ENCODE results near the gene TTC28. TPM values are rescaled to one million over a fixed set of nuclear protein-coding genes. Genes with fewer than 3 reads are reported as not detected.

TTC28 gene
- total RNA-seq, 1 donor from 2014 or later = 1.3 TPM

DNA sequence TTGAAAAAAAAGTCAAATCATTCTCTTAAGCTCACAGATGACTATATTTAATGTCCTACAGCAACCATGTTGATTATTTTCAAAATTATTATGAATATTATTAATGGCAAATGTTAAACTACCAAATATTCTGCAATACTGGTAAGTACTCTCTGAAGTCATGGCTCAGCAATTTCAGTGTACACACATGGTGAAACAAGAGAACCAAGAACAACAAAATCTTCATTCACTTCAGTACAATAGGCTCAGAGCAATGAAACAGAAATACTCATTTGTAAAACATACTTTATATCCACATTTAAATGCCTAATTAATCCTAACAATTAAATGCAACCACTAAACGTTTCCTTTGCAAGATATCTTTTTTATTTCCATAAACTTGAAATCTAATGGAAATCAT, 347.2 kb downstream of the TTC28 start:
- DNase-seq (ENCODE audit: low read depth) (no peak), FAIRE-seq (no peak)
- Histone ChIP-seq H3K36me3 (ENCODE audit: control insufficient read depth, insufficient read depth, low read length) (no peaks in the 10 kb centered on the region), H3K4me3 (ENCODE audit: low read depth, low read length) (no peak overlapping the region), H3K27me3 (ENCODE audit: control insufficient read depth, insufficient read depth, low read length) (no peaks in the 10 kb centered on the region)
- TF ChIP-seq, protein P1, sequence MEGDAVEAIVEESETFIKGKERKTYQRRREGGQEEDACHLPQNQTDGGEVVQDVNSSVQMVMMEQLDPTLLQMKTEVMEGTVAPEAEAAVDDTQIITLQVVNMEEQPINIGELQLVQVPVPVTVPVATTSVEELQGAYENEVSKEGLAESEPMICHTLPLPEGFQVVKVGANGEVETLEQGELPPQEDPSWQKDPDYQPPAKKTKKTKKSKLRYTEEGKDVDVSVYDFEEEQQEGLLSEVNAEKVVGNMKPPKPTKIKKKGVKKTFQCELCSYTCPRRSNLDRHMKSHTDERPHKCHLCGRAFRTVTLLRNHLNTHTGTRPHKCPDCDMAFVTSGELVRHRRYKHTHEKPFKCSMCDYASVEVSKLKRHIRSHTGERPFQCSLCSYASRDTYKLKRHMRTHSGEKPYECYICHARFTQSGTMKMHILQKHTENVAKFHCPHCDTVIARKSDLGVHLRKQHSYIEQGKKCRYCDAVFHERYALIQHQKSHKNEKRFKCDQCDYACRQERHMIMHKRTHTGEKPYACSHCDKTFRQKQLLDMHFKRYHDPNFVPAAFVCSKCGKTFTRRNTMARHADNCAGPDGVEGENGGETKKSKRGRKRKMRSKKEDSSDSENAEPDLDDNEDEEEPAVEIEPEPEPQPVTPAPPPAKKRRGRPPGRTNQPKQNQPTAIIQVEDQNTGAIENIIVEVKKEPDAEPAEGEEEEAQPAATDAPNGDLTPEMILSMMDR (IDR thresholded peaks at IDR 0.05; ENCODE audit: insufficient read depth, low read length, severe bottlenecking) = no peak

DNA sequence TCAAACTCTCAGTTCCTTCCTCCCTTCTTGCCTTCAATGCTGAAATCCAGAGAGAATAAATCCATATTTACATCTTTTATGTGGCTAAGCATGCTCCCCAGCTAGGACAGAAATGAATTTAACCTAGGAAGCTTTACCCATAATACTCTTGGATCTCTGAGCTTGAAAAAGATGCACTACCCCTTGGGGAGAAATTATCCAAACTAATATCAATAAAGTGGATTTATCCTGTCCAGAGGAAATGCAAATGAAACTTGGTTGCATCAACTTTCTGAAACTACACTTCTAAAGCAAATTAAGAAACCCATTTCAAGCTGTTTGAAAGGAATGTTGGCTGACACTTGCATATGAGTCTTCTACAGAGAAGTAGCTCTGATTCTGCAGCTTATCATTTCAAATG, 347.9 kb downstream of the TTC28 start:
- TF ChIP-seq, protein P1 (IDR thresholded peaks at IDR 0.05; ENCODE audit: insufficient read depth, low read length, severe bottlenecking) = no peak
- DNase-seq (ENCODE audit: low read depth) (no peak), FAIRE-seq (no peak)
- Histone ChIP-seq H3K36me3 (ENCODE audit: control insufficient read depth, insufficient read depth, low read length) (no peaks in the 10 kb centered on the region), H3K4me3 (ENCODE audit: low read depth, low read length) (no peak overlapping the region), H3K27me3 (ENCODE audit: control insufficient read depth, insufficient read depth, low read length) (no peaks in the 10 kb centered on the region)

DNA sequence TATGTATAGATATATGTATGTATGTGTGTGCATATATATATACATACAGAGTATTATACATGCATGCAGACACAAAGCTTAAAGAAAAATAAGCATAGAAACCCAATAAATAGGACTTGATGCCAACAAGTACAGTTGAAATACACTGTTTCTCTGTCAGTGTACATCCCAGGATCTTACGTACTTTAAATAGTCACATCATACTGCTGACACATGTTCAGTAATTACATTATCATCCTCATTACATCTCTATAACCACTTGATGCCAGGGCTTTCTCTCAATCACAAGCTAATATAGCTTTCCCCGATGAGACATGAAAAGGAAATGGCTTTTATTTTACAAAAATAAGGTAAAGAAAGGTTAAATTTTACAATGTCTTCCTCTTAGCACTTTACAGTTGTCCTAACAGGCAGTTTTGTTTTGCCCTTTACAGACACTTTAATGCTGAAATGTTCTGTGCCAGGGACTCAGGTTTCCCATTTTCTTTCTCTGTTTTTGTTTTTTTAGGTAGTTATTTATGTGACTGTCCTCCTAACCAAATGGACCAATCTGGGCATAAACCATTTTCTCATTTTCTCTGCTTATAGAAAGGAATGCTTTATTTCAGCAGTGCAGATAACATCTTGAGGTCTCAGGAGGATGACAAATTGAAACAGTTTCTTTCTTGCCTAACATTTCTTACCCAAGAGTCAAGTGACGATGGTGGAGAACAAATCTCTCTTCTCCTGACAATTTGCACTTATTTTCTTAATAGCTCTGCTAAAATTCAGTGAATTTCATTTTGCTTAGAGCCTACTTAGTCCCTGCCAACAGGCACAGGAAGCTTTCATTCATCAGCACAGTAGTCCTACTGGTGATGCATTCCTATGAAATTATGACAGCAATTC, 350.2 kb downstream of the TTC28 start:
- no peaks in the 10 kb centered on the region for H3K27me3 ChIP-seq (ENCODE audit: control insufficient read depth, insufficient read depth, low read length)
- H3K36me3 ChIP-seq (ENCODE audit: control insufficient read depth, insufficient read depth, low read length) = no peaks in the 10 kb centered on the region
- no peak overlapping the region for H3K4me3 ChIP-seq (ENCODE audit: low read depth, low read length)
- DNase-seq (ENCODE audit: low read depth) = no peak
- no peak for FAIRE-seq
- TF ChIP-seq, protein P1 (IDR thresholded peaks at IDR 0.05; ENCODE audit: insufficient read depth, low read length, severe bottlenecking) = no peak

DNA sequence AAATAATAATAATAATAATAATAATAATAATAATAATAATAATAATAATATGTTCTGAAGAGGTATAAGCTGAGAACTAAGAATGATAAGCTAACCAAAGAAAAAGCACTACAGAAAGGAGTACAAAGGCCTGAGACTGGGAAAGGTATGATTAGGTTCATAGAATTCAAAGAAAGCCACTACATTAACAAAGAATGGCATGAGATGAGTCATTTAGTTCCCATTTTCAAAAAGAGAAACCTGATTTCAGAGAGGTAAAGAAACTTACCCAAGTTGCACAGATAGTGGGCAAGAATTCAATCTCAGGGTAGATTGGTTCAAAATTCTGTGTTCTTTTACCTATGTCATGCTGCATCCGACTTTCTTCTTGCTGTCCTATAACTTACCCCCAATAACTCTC, 350.9 kb downstream of the TTC28 start:
- DNase-seq (ENCODE audit: low read depth) = peak; percentile 11
- no peaks in the 10 kb centered on the region for H3K36me3 ChIP-seq (ENCODE audit: control insufficient read depth, insufficient read depth, low read length)
- no peak for FAIRE-seq

DNA sequence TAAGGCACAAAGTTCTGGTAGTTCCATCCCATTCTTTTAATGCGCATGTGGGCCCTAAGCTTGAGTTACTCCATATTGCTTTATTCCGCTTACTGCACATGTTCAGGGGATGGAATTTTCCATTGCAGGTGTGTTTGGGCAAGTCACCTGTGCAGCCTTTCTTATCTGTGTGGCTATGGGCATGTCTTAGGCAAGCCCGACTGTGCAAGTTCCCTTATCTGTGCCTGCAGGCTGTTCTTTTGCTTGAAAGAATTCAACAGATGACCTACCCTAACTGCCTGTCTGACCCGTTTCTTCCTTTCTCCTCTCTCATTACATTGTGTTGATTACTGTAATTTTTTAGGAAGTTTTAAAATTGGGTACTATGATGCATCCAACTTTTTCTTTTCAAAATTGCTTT, 363.6 kb downstream of the TTC28 start:
- DNase-seq (ENCODE audit: low read depth) = peak; percentile 84
- no peaks in the 10 kb centered on the region for H3K36me3 ChIP-seq (ENCODE audit: control insufficient read depth, insufficient read depth, low read length)
- FAIRE-seq = no peak
- no peaks in the 10 kb centered on the region for H3K27me3 ChIP-seq (ENCODE audit: control insufficient read depth, insufficient read depth, low read length)
- no peak overlapping the region for H3K4me3 ChIP-seq (ENCODE audit: low read depth, low read length)
- TF ChIP-seq, protein P1 (IDR thresholded peaks at IDR 0.05; ENCODE audit: insufficient read depth, low read length, severe bottlenecking) = no peak

More for the DNA sequence above, 350.9 kb downstream of the TTC28 start:
- no peaks in the 10 kb centered on the region for H3K27me3 ChIP-seq (ENCODE audit: control insufficient read depth, insufficient read depth, low read length)
- H3K4me3 ChIP-seq (ENCODE audit: low read depth, low read length) = no peak overlapping the region
- TF ChIP-seq, protein P1 (IDR thresholded peaks at IDR 0.05; ENCODE audit: insufficient read depth, low read length, severe bottlenecking) = no peak

Data from bronchial epithelial cell (primary cell).